Measurements from ENCODE around the gene CAMK1D. TPM values are rescaled to one million over a fixed set of nuclear protein-coding genes. Genes with fewer than 3 reads are reported as not detected.

The CAMK1D gene
- total and polyA plus RNA-seq, 2 of the 4 experiments (the other 2 are of a cell fraction): 5.0 to 5.3 TPM

DNA sequence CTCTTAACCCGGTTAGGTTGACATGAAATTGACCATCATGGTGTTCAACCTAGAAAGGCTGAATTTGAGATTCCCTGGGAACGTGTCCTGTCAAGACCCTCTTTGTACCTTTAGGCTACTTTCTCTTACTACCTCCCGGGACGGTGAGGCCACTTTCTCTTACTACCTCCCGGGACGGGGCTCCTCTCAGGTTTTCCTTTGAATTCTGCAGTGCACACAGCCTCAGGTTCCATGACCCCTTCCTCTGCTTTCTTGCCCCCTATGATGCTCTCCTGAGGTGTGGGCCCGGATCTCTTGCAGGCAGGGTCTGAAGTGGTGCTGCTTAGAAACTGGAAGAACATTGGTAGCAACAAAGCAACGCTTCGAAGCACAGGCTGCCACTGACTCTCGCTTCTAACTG lies 155.3 kb downstream of the CAMK1D start:
- no peak overlapping the region for H2AK9ac ChIP-seq (replicated peaks; ENCODE audit: low read depth, low read length, poor library complexity)
- no peak for ATAC-seq (ENCODE audit: low read depth)
- H3K27me3 ChIP-seq (ENCODE audit: control insufficient read depth, insufficient read depth, low read length): no peaks in the 10 kb centered on the region; the same call in 1 of the 2 replicates
- H3K36me3 ChIP-seq (ENCODE audit: control insufficient read depth, insufficient read depth, low read length): no peaks in the 10 kb centered on the region
- no peak overlapping the region for H3K4ac ChIP-seq (ENCODE audit: low read depth, low read length)
- WGBS, 2 experiments (ENCODE audit: extremely low coverage in 2 of 2, insufficient read length in 1 of 2): 85% methylated on average over 4 of the region's 10 CpGs; no CpG with 5 or more reads in 1 of the 2 experiments
- H2BK5ac ChIP-seq (ENCODE audit: low read depth, low read length, poor library complexity, severe bottlenecking): no peak overlapping the region
- POLR2A ChIA-PET (ENCODE audit: unreplicated experiment): no interaction called here
- H3K9ac ChIP-seq (ENCODE audit: low read depth, low read length): no peak overlapping the region
- no peak overlapping the region for H2AFZ ChIP-seq (replicated peaks; ENCODE audit: low read length, poor library complexity)
- in situ Hi-C loops (cut with MboI; ENCODE audit: low sequenced_read_pairs) (no loop called here), dilution Hi-C loops (cut with HindIII; ENCODE audit: low sequenced_read_pairs, unreplicated experiment) (no loop called here), intact Hi-C loops (cut with micrococcal nuclease) (no loop called here)
- H3K9me3 ChIP-seq (ENCODE audit: control insufficient read depth, insufficient read depth, low read length): peaks cover 2% of the 10 kb centered on the region; the same call in 1 of the 2 replicates
- no peaks in the 10 kb centered on the region for H3K79me1 ChIP-seq (ENCODE audit: low read depth in 1 of 2, low read length in 2 of 2)
- no peak overlapping the region for H2BK20ac ChIP-seq (ENCODE audit: low read depth, low read length)
- CTCF ChIA-PET: no interaction called here
- H3K9me1 ChIP-seq (ENCODE audit: insufficient read depth, low read length): no peaks in the 10 kb centered on the region
- H4K8ac ChIP-seq (ENCODE audit: low read depth in 2 of 2, low read length in 2 of 2): no peak overlapping the region
- no peak overlapping the region for H4K5ac ChIP-seq (ENCODE audit: low read depth, low read length)
- no TSS peak for BruUV-seq (replicated peaks)
- H3K4me2 ChIP-seq (ENCODE audit: low read depth, low read length): no peak overlapping the region
- H4K91ac ChIP-seq (ENCODE audit: insufficient read depth, low read depth, low read length): no peak overlapping the region
- no peak for DNase-seq
- no peaks in the 10 kb centered on the region for H4K20me1 ChIP-seq (ENCODE audit: insufficient read depth, low read length)
- no peak overlapping the region for H3K14ac ChIP-seq (replicated peaks; ENCODE audit: low read depth, low read length)
- H2AK5ac ChIP-seq (ENCODE audit: low read depth, low read length): no peak overlapping the region
- H3K4me3 ChIP-seq (ENCODE audit: insufficient read depth, low read depth, low read length): no peak overlapping the region
- no peak overlapping the region for H2BK120ac ChIP-seq (ENCODE audit: low read depth, low read length)
- peaks cover 5% of the 10 kb centered on the region; the same call in 1 of the 2 replicates for H3K4me1 ChIP-seq (ENCODE audit: control insufficient read depth, insufficient read depth, low read length)
- no peak overlapping the region for H2BK15ac ChIP-seq (ENCODE audit: low read depth, low read length)
- no peak overlapping the region for H3K56ac ChIP-seq (ENCODE audit: extremely low read depth, insufficient read depth, low read length)
- H3K27ac ChIP-seq (ENCODE audit: insufficient read depth, low read length): no peak overlapping the region
- TF ChIP-seq RFX5 (IDR thresholded peaks at IDR 0.05; ENCODE audit: low read depth, low read length) (no peak), MAFK (IDR thresholded peaks at IDR 0.05; ENCODE audit: low read depth, low read length) (no peak)
- no peak overlapping the region for H3K18ac ChIP-seq (ENCODE audit: low read depth, low read length)
- no peak overlapping the region for H3K23ac ChIP-seq (ENCODE audit: low read depth, low read length)

All from IMR-90 (cell line).